Fibroblast of peridontal ligament (primary cell): ENCODE data around the gene AQP7.
"Not testable (repeated sequence)": the region's sequence is repeated elsewhere in the genome, so short reads cannot be mapped to it uniquely, and the experiment has no call there.

ENCODE experiments used
- DNase-seq: peaks from one replicate; pipeline ENCODE4 v3.0.0-alpha.2; 2010; ENCODE audit errors: extremely low read depth

Gene AQP7

GRCh38 chr9:33433871-33434270, 31.5 kb upstream of the AQP7 start:
- DNase-seq, result no peak

GRCh38 chr9:33431420-33431819, 29.1 kb upstream of the AQP7 start:
- no peak for DNase-seq

- no peak for DNase-seq
These were observed 28.6 kb upstream of the AQP7 start for GRCh38 chr9:33430942-33431341.

- no peak for DNase-seq
These were observed 27.1 kb upstream of the AQP7 start for GRCh38 chr9:33429256-33429985.

DNA sequence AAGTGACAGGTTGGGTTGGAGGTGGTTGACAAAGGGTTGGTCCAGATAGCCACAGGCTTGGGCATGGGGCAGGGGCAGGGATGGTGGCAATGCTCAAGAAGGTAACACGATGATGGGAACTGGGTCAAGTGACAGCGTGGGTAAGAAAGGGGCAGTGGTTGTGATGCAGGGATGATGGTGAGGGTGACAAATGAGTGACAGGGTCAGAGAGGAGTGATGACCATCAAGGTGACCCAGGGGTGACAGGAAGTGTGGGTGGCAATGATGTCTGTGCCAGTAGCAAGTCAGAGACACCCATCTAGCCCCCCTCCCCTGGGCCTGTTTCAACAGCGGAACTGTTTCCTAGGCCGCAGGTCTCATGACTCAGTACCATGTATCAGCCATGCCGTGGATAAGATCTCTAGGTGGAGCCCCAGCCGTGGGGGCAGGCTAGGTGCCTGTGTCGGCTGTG, 24.5 kb upstream of the AQP7 start:
- no peak for DNase-seq

- peak; percentile 29 for DNase-seq
These were observed 22.8 kb upstream of the AQP7 start for GRCh38 chr9:33425128-33425533.

GRCh38 chr9:33424492-33424891, 22.1 kb upstream of the AQP7 start:
- not testable (repeated sequence) for DNase-seq

GRCh38 chr9:33424043-33424442, 21.7 kb upstream of the AQP7 start:
- not testable (repeated sequence) for DNase-seq

- DNase-seq, result no peak
These were observed 17.4 kb upstream of the AQP7 start for GRCh38 chr9:33419708-33420303.

GRCh38 chr9:33418090-33418489, 15.7 kb upstream of the AQP7 start:
- no peak for DNase-seq

- DNase-seq, result no peak
These were observed 14.6 kb upstream of the AQP7 start for GRCh38 chr9:33416996-33417395.

GRCh38 chr9:33415501-33416038, 13.2 kb upstream of the AQP7 start:
- peak; percentile 36 for DNase-seq

DNA sequence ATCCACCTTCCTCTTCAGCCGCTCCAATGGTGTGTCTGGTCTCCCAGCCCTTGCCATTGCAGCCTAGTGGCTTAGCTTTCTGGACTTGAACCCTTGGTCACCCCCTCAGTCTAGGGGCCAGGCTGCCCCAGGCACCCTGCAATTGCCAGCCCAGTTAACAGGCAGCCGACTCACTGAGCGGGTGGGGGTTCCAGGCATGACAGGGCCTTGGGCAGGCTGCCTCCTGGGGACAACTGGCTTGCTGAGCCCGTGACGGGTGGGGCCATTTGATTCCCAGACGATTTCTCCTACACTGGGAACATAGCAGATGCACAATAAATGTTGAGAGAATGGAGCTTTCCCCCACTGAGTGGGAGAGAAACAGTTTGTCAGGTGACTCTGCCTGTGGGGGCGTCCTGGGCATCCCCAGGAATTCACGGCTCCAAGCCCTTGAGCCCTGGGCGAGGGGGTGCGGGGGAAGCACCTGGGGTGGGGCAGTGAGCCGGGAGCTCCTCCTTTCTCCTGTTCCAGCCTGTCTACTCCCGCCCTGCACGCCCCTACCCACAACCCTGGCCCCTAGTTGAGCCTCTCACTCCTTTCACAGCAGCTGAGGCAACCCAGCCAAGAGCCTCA, 12.6 kb upstream of the AQP7 start:
- DNase-seq, result no peak

GRCh38 chr9:33414268-33414667, 11.9 kb upstream of the AQP7 start:
- no peak for DNase-seq

DNA sequence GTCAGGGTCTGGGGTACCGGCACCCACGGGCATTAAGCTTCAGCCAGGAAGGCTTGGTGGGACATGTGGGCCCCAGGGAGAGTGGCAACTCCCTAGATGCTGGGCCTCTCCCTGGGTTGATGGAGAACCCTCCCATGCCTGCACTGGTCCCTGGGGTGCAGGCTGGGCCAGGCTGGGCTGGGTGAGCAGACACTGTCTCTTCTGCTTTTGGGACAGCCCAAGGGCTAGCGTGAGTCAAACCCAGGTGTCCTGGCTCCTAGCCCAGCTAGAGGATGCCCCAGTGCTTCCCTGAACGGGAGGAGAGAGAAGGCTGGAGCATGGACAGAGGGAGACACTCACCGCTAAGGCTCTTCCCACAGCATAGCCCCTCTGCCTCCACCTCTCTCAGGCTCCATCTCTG, 5.7 kb upstream of the AQP7 start:
- DNase-seq, result no peak

DNA sequence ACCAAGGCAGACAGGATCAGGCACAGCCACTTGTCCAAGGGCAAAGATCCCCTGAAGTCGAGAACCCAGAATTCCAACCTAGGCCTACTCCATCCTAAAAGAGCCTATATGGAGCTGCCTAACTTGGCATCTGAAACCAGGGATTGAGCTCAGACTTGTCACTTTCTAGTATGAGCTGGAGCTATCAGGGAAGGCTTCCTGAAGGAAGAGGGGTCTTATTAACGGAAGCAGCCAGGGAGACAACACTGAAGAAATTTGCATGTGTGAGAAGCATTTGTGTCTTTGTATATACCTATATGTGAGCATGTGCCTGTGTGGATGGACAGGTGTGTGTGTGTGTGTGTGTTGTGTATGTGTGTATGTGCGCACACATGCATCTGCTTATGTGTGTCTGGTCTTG, 4.7 kb upstream of the AQP7 start:
- DNase-seq, result no peak

- no peak for DNase-seq
These were observed 2.5 kb upstream of the AQP7 start for GRCh38 chr9:33404788-33405362.

GRCh38 chr9:33403941-33404787, 1.8 kb upstream of the AQP7 start:
- DNase-seq, result no peak

GRCh38 chr9:33401809-33402208, 559 bp downstream of the AQP7 start:
- not testable (repeated sequence) for DNase-seq

- not testable (repeated sequence) for DNase-seq
These were observed 3.3 kb downstream of the AQP7 start for GRCh38 chr9:33399047-33399446.

GRCh38 chr9:33397801-33398200, 4.6 kb downstream of the AQP7 start:
- DNase-seq, result not testable (repeated sequence)
